NOMO-1 treated with dmso at 0.1 percent for 144 hours (cell line): ENCODE data around the gene CCDC191.
A peak's percentile ranks its signal among the peaks of the same experiment; 100 is the strongest.

Experiments used
- DNase-seq: peaks from one replicate; lab custom pipeline; 2025; ENCODE audit not compliant: unreplicated experiment; lab: John Stamatoyannopoulos, UW

The CCDC191 gene

DNA sequence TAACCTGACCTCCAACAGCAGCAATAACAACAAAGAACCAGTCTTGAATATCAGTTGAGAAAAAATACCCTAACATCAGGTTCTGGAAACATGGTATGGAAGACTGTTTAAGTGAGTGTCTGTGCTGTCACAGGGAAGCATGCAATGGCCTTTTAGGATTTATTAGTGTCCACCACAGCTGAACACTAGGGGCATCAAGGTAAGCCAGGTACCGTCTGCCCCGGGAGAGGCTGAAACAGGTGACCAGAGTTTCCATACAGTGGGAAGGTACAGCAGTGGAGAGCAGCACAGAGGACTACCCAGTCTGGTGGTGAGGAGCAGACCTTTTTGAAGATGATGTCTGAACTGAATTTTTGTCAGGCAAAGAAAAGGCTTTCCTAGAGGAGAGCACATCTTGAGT lies 90.2 kb downstream of the CCDC191 start:
- no peak for DNase-seq

DNA sequence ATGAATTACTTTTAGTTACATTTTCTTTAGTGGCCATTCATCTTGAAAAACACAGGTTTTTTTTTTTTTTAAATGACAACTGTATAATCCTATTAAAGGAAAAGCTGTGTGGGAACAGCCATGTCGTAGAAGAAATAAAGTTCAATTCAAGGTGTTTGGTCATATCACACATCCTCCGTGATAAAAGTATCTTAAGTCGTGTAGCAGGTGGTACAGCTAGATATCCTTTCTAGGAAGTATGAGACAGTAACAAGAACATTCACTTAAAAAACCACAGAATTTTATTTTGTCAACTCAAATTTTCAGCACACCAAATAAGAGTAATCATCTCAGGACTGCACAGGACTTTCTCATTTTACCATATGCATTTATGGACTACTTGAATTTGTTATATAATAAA lies 92.4 kb downstream of the CCDC191 start:
- DNase-seq = no peak

DNA sequence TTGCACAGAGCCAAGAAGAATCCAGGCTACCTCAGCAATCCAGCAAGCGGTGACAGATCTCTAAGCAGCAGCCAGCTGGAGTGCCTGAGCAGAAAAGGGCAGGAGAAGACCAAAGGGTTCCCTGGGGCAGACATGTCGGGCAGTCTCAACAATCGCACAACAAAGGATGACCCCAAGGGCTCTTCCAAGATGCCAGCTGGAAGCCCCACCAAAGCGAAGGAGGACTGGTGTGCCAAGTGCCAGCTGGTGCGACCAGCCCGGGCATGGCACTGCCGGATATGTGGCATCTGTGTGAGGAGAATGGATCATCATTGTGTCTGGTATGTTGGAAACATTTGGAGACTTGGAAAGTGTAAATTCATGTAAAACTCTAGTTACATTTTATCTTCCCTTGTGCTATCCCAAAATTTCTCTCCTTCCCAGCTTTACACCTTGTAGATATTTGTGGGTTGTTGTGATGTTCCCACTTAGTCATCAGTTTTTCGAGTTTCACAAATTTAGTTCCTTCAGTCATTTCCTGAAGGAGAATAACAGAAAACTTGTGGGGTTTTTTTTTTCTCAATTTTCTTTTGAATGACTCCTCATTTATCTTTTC lies 102.1 kb downstream of the CCDC191 start:
- no peak for DNase-seq

DNA sequence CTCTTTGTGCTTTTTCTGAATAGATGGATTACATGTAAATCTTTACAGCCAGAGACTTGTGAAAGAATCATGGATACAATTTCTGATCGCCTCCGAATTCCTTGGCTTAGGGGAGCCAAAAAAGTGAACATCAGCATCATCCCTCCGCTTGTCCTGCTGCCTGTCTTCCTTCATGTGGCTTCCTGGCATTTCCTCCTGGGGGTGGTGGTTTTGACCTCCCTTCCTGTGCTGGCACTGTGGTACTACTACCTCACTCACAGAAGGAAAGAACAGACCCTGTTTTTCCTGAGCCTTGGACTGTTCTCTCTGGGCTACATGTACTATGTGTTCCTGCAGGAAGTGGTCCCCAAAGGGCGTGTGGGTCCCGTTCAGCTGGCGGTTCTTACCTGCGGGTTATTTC lies 102.6 kb downstream of the CCDC191 start:
- no peak for DNase-seq

DNA sequence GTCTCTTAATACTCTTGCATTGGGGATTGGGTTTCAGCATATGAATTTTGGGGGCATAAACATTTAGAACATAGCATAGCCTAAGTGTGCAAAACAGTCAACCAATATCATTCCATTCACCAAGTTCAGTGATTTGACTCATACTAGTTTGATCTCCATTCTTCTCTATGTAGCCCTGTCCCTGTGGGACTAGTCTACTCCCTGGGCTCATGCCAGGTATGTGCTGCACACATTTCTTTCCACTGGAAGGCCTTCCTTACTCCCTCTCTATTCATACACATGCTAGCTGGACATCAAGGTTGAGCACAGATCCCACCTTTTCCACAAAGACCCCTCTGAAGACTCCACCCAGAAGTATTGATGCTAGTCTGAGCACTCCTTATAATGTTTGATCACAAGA lies 103.4 kb downstream of the CCDC191 start:
- DNase-seq = no peak

DNA sequence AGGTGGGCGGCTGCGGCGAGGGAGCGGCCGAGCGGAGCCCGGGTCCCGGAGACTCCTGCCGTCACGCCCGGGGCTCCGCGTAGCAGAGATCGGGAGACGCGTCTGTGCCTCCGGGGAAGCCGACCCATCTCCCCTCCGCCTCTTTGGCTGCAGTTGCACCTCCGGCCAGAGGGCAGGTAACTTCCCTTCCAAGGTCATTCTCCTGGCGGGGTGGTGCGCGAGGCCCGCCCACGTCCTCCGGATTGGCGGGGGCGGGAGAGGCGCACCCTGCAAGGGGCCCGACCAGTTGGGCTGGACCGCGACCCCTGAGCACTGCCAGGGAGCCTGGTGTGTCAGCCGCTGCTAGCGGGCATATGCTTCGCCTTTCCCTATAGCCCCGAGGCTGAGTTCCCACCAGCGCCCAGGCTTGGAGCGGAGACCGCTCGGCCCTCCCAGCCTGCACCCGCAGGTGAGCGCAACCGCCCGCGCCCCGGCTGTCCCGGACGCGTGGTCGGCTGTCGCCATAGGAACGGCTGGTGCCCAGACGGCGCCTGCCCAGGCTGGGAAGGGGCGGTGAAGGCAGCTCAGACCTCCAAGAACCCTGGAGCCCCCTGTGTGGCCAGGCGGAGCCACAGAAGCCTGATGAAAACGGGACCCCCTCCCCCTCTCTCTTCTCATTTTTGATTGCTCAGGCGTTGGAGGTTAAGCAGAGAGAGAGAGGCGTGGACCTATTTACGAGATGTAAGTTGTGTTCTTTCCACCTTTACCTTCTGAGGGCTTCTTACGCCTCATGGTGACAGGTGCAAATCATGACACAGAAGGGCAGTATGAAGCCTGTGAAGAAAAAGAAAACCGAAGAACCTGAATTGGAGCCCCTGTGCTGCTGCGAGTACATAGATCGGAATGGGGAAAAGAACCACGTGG lies 108.1 kb downstream of the CCDC191 start:
- peak; percentile 23 for DNase-seq

DNA sequence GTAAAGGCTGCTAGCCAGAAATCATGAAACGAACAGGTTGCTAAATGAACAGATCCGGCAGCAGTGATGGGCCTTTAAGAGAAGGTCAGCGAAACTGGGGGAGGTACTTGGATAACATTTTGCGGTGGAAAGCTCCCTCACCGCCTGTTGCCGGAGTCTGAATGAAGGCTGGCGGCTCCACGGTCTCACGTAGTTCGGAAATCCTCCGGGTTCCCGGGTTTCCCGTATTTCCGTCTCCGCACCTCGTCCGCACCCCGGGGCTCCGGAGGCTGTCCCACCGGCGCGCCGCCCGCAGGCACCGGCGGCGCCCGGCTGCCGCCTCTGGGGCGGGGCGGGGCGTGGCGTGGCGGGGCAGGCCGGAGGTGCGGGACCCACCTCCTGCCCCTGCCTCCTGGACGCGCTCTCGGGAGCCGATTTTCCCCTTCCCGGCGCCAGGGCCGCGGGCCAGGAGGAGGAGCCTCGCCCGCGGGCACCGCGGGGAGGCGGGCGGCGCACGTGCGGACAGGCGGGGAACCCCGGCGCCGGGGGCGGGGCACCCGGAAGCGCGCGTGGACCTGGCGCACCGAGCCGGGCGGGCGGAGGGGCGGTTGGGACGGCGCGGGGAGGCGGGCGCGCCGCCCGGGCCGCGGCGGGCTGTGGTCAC lies 108.8 kb downstream of the CCDC191 start, which contains the start of gene ZDHHC23:
Gene ZDHHC23 (plus strand): TSS at position 642 of the 643 bp plus-strand sequence. CDS start 790 bp downstream, outside the sequence.
- DNase-seq = peak; percentile 44

DNA sequence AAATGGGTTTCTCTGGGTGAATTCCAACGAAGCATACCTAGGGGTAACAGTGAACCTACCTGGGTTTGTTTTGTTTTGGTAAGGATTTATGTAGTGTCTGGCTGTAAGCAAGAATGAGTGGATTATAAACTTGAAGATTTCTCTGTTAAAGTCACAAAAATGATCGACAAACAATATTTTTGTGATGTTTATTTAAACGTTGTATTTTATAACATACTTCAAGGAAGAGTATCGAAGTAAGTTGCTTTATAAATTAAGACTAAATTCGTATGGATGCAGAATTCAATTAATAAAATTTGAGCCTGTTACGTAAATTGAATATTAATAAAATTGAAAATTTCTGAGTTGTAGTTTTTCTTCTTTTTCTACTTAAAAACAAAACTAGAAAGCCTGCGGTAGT lies 109.5 kb downstream of the CCDC191 start:
- no peak for DNase-seq

DNA sequence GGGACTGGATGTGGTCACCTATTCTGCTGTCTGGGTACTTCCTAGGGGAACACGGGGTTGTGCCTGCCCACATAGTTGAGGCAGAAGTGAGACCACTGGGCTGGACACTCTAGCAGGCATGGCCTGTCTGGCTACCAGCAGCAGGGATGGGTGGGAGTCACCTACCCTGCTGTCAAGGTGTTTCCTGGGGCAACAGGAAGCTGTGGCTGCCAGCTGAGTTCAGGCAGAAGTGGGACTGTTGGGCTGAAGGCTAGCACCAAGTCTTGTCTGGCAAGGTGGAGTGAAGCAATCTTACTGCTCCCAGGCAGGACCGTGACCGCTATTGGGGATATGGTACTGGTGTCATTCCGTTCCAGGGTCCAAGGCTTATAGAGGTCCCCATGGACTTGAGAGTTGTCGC lies 128.8 kb downstream of the CCDC191 start:
- no peak for DNase-seq

DNA sequence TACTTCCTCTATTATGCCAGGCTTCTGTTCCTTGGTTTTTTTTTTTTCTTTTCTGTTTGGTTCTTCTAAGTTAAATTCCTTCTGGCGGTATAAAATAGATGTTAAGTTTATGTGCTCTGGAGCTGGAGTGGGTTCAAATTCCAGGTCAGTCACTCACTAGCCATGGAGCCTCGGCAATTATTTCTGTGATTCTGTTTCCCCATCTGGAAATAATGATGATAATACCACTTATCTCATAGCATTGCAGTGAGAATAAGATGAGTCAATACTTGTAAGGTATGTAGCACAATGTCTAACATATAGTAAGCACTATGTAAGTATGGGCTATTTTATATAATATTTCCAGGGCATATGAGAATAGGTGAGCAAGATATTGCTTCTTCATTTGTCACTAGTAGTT lies 141.7 kb downstream of the CCDC191 start:
- no peak for DNase-seq
